HEK293T (cell line): Measurements from ENCODE around the gene CACNG1.

Experiments used
- ARNT ChIP-seq: fragments of 450-650 bp; IDR thresholded peaks from 2 replicates; pipeline ENCODE4 v1.6.1; 2017; ENCODE audit warnings: mild to moderate bottlenecking
- CTBP1 ChIP-seq: fragments of 450-650 bp; IDR thresholded peaks from 2 replicates; pipeline ENCODE4 v1.6.1; 2016; ENCODE audit warnings: borderline replicate concordance
- FOXK2 ChIP-seq: fragments of 450-650 bp; IDR thresholded peaks from 2 replicates; pipeline ENCODE4 v1.6.1; 2016; ENCODE audit warnings: mild to moderate bottlenecking
- HDGF ChIP-seq: fragments of 450-650 bp; IDR thresholded peaks from 2 replicates; pipeline ENCODE4 v1.6.1; 2017; ENCODE audit warnings: antibody characterized with exemption, borderline replicate concordance
- SP1 ChIP-seq: fragments of 450-650 bp; IDR thresholded peaks from 2 replicates; pipeline ENCODE4 v1.6.1; 2017
- SUZ12 ChIP-seq: fragments of 450-650 bp; IDR thresholded peaks from 2 replicates; pipeline ENCODE4 v1.6.1; 2016; ENCODE audit warnings: mild to moderate bottlenecking

- no peak for TF ChIP-seq ARNT
- no peak for TF ChIP-seq HDGF
- TF ChIP-seq FOXK2: no peak
- no peak for TF ChIP-seq SP1
- TF ChIP-seq SUZ12: no peak
- no peak for TF ChIP-seq CTBP1
These were observed 24.0 kb upstream of the CACNG1 start for GRCh38 chr17:67020293-67020766.
